Stimulated activated CD4-positive, alpha-beta T cell treated with anti-CD3 and anti-CD28 coated beads, Interleukin-4, amount 100 ng/mL, for 1 hour (primary cell): ENCODE data around the gene CDH18.

Source experiments
- DNase-seq: peaks from one replicate; pipeline ENCODE4 v3.0.0-alpha.2; 2020

Gene CDH18, protein sequence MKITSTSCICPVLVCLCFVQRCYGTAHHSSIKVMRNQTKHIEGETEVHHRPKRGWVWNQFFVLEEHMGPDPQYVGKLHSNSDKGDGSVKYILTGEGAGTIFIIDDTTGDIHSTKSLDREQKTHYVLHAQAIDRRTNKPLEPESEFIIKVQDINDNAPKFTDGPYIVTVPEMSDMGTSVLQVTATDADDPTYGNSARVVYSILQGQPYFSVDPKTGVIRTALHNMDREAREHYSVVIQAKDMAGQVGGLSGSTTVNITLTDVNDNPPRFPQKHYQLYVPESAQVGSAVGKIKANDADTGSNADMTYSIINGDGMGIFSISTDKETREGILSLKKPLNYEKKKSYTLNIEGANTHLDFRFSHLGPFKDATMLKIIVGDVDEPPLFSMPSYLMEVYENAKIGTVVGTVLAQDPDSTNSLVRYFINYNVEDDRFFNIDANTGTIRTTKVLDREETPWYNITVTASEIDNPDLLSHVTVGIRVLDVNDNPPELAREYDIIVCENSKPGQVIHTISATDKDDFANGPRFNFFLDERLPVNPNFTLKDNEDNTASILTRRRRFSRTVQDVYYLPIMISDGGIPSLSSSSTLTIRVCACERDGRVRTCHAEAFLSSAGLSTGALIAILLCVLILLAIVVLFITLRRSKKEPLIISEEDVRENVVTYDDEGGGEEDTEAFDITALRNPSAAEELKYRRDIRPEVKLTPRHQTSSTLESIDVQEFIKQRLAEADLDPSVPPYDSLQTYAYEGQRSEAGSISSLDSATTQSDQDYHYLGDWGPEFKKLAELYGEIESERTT

DNA sequence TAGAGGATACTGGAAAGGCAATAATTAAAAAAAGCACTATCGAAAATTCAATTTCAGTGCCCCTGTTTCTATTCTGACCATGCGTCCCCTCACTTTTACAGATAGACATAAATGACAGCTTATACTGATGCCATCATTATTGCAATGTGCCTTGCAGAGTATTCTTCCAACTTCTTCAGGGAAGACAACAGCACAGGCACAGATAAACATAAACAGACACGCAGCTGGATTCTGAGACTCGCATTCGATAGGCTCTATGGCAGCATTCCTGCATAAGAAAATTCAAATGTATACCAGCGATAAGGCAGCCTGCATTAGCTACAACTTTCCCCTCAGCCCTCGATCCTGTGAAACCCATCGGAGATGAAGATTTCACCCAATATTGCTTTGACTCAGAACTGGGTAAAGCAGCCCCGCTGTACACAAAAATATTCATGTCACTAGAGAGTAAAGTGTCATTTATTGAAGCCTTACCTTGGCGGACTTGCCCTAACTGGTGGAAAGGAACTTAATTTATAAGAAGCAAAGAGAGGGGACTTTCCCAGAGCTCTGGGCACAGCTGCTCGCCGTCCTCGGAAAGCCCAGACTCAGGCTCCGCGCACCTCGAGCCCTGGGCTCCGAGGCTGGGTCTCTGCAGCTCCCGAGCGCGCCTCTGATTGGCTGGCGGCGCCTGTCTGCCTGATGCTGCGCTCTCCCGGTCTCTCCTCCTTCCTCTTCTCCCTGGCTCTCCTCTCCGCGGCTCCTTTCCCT lies at the start of gene CDH18:
CDH18 (minus strand) TSS at position 589 of the 750 bp plus-strand sequence. CDS start 149,214 bp downstream, outside the sequence.
- DNase-seq: no peak

DNA sequence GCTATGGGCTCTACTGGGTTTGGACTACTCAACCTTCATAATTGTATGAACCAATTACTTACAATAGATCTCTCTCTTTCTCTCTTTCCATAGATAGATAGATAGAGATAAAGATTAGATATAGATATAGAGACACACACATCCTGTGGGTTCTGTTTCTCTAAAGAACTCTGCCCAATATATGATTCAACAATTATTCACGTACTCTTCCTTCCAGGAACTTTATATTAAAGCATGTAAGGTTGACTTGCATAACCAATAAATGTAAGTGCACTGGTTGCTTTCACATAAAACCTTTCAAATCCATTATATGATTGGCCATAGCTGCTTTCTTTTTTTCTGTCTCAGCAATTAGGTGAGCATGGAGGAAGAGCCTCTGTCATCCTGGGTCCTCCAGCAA lies 46.7 kb upstream of the CDH18 start:
- no peak for DNase-seq

DNA sequence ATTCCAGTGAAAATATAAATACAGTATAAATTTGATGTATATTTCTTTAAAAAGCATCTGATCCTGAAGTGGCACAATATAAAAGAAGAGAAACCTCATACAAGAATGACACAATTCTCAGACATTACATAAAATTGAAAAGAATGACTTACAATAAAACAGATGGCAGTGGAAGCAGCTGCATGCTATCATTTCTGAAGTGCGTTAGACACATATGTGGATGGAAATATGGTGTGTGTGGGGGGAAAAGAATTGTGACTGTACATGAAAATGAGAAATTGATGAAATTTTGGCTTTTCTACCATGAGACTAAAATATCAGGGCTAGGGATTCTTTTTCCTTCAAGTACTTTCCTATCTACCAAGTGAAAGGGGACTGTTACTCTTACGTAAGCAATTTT lies 45.9 kb upstream of the CDH18 start:
- no peak for DNase-seq

DNA sequence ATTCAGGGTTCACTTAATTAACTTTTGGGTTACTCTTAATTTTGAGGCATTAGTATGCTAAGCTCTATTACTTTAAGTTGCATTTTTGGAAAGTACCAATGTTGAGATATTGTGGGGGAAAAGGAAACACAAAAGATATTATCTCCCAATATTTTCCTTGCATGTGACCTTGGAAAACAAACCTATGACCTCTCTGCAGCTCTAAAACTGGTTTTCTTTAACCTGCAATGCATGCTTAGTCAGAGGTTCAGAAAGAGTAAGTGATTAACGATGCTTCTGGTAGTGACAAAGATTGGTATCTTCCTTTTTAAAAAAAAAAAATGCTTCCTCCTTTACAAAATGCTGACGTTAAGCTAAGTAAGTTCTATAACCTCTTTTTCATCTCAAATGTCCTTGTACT lies 44.9 kb upstream of the CDH18 start:
- DNase-seq: no peak

DNA sequence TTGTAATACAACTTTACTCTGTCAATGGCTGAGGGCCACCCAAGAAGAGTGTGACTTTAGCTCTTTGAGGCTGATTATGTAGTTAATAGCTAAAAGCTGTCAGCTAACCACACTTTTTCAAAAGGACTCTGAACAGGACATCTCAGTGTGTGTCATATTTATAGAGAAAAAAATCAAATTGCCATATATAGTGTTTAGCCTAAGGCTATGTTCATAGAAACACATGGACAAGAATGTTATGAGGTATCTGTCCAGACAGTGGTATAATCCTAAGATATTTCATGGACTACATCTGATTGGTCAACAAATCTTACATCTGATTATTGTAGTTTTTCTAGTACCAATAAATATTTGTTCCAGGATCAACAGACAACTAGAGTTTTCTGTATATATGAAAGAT lies 42.1 kb upstream of the CDH18 start:
- no peak for DNase-seq

DNA sequence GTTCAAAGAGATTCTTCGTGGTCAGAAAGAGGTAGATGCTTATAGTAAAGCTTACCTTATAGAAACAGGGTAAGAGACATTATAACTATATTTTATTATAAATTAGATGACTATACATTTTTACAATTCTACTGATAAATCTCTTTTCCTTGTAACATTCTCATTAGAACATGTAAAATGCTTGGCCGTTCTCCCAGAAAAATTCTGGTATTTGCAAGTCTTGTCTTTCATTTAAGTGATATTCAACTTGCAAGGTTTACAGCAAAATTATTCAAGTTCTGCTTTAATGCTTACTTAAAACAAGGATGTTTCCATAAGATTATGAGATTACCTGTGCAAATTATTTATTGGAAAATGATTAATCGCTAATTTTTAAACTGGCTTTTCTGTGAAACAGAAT lies 41.3 kb upstream of the CDH18 start:
- DNase-seq: no peak

DNA sequence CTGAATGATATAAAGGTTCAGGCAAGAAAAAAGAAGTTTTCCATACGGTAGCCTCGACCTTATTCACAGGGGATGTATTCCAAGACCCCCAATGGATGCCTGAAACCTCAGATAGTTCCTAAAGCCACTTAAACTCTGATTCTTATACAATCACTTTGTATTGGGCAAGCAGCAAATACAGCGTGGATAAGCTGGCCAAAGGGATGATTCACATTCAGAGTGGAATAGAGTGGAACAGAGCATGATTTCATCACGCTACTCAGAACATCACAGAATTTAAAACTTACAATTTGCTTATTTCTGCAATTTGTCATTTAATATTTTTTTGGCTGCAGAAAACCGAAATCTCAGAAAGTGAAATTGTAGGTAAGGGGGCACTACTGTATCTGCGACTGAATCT lies 40.5 kb upstream of the CDH18 start:
- DNase-seq: no peak

DNA sequence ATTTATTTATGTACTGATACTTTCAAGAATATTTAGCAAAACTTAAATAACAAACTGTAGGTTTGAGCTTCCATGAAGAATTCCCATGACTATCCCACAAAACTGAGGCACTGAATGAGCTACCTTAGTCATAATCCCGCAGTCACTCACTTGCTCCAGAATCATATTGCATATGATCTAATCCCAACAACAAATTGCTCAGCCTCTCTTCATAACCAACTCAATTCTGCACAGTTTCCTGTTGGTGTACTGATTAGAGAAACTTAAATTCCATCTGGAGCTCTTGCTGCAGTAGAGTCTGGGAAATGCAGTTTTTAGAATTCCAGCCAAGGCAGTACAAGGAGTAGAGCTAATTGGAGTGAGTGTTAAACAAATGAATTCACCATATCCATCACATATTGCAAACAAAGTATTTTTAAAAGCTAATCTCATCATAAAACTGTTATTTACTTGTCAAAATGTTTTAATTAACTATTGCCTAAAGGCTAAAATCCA lies 35.7 kb upstream of the CDH18 start:
- DNase-seq: no peak

DNA sequence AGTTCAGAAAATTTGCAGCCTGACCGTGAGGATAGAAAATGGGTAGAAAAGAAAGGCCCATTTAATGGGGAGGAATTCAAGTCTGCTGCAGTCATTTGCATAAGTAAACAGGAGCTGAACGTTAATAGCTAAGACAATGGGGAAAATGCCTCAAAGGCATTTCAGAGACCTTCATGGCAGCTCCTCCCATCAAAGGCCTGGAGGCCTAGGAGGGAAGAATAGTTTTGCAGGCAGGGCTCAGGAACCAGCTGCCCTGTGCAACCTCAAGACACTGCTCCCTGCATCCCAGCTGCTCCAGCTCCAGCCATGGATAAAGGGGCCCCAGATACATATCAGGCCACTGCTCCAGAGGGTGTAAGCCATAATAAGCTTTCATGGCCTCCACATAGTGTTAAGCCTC lies 32.2 kb upstream of the CDH18 start:
- DNase-seq: no peak

DNA sequence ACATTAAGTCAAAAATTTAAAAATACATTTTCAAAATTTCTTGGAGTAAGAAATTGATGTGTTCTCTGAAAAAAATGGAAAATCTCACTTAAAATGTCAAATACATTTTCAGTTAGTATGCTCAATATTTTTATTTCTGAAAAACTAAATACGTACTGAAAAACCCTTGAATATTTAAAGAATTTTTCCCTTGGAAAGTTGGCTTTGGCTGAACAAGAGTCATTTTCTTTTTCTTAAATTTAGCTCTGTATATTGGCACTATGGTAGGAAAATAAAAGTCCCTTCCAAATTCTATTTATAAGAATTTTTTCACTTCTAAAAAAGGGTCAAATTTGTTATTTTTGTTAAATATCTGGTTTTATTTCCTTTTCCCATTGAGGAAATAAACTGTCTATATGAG lies 29.0 kb upstream of the CDH18 start:
- no peak for DNase-seq

DNA sequence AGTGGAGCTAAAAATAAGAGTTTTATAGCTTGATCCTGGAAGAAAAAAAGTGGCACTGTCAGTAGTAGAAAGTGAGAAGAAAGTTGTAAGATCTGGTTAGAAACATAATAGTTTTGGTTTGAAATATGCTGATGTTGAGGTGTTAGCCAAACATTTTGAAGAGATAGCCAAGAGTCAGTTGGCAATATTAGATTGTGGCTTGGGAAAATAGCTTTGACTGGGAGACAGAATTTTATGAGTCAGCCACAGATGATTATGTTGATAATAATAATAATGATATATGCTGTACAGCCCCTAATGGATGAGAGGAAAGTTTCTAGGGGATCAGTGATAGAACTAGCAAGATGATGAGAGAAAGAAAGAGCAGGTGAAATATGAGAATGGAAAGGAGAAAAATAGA lies 12.4 kb upstream of the CDH18 start:
- DNase-seq: no peak

DNA sequence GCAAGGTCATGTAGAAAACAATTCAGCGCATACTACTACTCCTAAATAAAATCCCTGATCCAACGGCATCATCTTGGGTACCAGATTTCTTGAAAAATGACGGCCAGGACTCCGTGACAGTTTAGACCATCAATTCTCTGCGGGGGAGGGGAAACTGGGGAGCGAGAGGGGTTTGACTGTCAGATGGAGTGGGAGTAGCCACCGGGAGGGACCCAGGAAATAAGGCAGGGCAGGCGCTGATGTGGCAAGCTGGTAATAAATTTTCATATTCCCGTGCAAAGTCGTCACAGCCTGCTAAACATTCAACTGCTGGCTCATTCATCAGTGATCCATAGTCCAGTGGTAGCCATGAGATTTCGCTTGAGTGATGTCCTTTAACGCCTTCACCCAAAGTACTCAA lies 457 bp upstream of the CDH18 start:
- DNase-seq: no peak

DNA sequence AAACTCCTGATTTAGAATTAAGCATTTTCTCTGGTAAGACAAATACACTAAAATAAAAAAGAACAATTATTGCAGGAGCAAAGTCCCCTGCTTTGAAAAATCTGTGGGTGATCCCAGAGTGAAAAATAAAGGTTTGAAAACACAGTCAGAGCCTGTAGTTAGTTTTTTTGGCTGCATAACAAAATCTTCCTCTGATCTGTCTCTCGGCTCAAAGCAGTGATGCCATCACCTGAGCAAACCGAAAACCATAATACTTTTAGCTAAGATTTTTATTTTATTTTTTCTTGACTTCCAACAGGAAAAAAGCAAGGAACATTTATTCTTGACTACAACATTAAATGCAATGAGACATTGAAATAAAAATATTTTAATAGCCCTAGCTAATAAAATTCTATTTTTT lies 1.2 kb downstream of the CDH18 start:
- DNase-seq: no peak

DNA sequence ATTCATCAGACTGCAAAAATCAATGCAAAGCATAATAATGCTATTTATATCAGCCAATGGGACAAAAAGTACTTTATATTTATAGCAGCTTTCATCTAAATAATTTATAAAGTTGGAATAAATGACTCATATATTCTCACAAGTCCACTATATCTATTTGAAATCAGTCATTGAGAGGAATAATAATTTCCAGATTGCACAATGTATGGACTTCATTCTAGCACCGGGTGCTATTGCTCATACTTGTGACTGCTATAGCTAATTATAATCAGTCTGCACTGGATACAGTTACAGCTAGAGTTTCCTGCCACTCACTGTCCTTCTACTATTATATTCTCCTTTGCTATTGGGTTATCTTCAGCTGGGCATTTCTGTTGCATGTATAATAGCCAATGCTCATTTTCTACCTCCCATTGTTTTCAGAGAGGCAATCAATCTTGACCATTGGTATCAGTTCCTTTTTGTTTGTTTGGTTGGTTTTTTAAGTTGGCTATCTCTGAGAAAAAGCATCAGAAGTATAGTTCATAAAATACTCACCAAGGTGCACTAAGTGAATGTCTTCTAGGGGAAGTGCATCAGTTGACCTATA lies 1.9 kb downstream of the CDH18 start:
- DNase-seq: no peak

DNA sequence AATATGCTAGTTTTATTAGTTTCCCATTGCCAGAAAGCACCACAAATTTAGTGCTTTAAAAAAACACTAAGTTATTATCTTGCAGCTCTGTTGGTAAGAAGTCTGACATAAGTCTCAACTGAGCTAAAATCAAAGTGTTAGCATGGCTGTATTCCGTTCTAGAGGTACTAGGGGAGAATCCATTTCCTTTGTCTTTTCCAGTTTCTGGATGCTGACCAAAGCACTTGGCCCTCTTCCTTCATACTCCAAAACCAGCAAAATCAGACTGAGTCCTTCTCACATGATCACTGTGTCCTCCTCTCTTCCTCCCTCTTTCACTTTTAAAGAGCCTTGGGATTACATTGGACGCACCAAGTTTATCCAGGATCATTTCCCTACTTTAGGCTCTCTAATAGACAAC lies 9.5 kb downstream of the CDH18 start:
- DNase-seq: no peak

DNA sequence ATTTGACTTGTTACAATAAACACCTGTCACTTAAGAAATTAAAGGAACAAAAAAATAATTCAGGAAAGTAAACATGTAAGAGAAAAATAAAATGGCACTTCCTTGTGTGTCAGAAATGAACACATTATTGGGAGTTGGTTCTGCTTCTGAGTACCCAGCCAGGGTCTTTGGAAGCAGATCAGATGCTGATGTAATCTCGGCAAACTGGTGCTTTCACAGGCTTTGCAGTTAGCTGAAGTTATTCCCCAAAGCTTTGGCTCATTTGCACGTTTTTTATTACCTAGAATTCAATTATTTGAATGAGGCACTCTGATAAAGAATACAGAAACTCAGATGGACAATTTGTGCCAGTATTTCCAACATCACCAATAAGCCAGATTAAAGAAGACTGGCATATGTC lies 10.9 kb downstream of the CDH18 start:
- no peak for DNase-seq

DNA sequence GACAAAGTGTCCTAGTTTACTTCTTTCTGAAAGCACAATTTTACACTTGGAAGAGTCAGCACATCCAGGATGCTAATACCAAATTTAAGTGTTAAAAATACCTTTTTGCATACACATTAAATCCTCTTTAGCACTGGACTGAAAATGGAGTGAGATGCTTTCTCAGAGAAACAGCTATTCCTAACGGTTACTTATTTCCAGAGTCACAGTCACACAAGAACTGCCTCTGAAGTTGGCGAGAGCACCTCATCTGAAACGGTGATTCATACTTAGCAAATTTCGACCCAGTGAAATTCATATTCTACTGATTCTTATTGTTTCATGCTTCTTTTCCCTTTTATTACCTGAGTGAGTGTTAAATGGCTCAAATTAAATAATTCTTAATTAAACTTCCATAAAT lies 12.2 kb downstream of the CDH18 start:
- DNase-seq: no peak

DNA sequence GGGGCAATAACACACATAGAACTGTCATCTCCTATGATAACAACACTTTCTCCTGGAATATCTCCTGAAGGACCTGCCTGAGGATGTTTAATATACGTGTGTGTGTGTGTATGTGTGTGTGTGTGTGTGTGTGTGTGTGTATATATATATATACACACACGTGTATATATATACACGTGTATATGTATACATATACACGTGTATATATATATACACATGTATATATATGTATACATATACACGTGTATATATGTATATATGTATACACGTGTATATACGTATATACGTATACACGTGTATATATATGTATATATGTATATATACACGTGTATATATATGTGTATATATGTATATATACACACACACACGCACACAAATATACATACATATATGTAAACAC lies 27.5 kb downstream of the CDH18 start:
- no peak for DNase-seq

DNA sequence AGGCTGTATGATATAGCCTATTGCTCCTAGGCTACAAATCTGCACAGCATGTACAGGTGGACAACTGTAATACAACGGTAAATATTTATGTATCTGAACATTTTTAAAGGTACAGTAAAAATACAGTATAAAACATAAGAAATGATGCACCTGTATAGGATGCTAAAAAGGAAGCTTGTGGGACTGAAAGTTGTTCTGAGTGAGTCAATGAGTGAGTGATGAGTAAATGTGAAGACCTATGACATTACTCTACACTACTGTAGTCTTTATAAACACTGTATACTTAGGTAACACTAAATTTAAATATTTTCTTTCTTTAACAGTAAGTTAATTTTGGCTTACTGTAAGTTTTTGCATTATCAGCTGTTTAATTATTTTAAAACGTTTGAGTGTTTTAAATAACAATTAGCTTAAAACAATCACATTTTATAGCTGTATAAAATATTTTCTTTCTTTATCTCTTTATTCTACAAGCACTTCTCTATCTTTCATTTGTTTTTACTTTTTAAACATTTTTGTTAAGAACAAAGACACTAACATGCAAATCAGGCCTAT lies 28.1 kb downstream of the CDH18 start:
- no peak for DNase-seq

DNA sequence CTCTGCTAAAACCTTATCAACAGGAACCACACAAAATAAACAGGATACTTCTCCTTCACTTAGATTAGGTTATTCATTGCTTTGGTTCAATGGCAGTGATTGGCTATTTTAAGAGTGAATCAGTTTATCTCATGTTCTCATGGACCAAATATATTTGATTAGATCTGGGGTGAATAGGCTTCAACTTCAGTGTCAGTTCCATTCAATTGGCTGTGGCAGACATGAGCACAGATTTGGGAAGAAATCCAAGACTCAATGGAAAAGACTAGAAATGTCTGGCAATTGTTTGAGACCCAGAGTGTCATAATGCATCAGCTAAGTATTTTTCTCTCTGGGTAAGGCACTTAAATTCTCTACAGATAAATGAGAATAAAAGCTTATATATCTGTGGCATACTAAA lies 37.1 kb downstream of the CDH18 start:
- DNase-seq: no peak

DNA sequence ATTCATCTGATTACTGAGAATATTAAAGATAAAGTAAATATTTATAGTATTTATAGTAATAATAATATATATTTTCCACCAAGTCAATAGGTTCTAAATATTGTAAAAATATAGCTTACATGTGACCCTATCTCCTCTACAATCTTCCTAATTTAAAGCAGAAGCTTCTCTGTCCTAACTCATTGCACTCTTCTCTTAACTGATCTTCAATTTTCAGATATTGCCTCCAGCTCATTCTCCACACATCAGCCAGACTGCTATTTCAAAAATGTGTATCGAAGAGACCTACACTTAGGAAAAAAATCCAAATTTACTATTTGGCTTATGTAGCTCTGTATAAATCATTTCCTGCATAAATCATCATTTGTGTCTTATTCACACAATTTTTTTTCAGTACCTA lies 47.8 kb downstream of the CDH18 start:
- no peak for DNase-seq

DNA sequence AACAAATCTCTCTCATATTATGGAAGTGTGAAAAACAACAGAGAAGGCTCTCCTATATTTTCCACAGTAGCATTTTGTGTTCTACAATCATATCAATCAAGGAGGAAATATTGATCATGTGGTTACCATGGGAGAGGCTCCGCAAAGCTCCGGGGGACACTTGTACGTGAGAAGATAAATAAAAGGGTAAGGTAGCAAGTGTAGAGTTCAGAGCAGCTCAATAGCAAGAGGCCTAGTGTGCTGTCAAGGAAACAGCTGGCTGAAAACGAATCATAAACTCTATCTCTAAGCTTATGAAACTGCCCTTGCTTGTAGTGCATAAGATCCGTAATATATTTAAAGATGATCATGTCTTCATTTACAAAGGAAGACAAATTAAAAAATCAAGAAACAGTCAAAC lies 57.5 kb downstream of the CDH18 start:
- no peak for DNase-seq
